ENCODE data around the gene GAS2L2. TPM values are rescaled to one million over a fixed set of nuclear protein-coding genes. Genes with fewer than 3 reads are reported as not detected.

The GAS2L2 gene
- total RNA-seq, 4 donors from 2014 or later = 0.15 to 0.75 TPM; not detected in 2

DNA sequence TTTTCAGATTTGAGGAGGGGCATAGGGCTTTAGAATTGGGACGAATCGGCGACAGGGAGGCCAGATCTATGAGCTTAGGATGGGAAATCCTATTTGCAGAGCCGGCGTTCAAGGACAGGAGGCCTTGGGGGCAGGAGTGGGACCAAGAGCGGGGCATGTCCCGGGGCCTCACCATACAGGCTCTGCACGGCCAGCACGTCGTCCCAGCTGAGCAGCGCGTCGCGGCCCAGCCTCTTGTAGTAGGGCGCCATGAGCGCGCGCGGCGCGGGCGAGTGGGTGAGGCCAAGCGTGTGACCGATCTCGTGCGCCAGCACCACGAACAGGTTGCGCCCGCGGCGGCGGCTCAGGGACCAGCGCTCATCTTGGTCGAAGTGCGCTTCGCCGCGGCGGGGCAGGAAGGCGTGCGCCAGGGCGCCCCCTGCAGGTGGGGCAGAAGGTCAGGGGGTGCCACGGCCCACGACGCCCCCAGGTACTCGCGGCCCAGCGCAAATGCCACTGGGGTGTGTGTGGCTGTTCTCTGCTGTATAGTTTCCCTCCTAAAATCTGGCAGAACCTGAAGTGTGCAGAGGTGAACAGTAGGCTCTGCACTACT is 17.0 kb upstream of the GAS2L2 start:
- Histone ChIP-seq H3K27ac (no peak overlapping the region), H3K4me3 (no peak overlapping the region), H3K27me3 (no peaks in the 10 kb centered on the region), H3K36me3 (no peaks in the 10 kb centered on the region), H3K4me1 (no peaks in the 10 kb centered on the region), H3K9me3 (no peaks in the 10 kb centered on the region)
- ATAC-seq (no peak), DNase-seq (no peak)
- in situ Hi-C loops (cut with MboI; ENCODE audit: low sequenced_read_pairs in 4 of 4) (loop anchor here in 2 of 4 donors (5.0 kb wide), 2 partner anchors 32 to 37 kb away; partner anchors contain the start of gene TAF15 (in 1 of the 2)), intact Hi-C loops (cut with DNase I; ENCODE audit: low total_unique reads) (no loop called here)
- TF ChIP-seq POLR2A (IDR thresholded peaks at IDR 0.05) = no peak
- TF ChIP-seq, protein P1, sequence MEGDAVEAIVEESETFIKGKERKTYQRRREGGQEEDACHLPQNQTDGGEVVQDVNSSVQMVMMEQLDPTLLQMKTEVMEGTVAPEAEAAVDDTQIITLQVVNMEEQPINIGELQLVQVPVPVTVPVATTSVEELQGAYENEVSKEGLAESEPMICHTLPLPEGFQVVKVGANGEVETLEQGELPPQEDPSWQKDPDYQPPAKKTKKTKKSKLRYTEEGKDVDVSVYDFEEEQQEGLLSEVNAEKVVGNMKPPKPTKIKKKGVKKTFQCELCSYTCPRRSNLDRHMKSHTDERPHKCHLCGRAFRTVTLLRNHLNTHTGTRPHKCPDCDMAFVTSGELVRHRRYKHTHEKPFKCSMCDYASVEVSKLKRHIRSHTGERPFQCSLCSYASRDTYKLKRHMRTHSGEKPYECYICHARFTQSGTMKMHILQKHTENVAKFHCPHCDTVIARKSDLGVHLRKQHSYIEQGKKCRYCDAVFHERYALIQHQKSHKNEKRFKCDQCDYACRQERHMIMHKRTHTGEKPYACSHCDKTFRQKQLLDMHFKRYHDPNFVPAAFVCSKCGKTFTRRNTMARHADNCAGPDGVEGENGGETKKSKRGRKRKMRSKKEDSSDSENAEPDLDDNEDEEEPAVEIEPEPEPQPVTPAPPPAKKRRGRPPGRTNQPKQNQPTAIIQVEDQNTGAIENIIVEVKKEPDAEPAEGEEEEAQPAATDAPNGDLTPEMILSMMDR (IDR thresholded peaks at IDR 0.05 in 4 of 5, conservative IDR thresholded peaks at IDR 0.05 in 1 of 5) = no peak

DNA sequence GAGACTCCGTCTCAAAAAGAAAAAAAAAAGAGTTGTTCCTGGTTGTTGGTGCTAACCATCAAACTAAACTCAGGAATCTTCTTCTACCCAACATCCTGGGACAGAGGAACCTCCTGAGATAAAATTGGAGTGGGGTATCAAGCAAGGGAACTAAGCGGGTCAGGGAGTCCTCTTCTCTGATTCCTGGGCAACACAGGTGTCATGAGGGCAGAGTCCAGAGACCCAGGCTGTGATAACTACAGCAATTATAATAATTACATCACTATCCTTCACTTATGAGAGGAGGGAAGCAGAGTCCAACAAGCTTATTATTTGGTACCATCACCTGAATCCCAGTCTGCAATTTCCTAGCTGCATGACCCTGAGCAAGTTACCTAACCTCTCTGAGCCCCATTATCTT is 15.8 kb upstream of the GAS2L2 start:
- in situ Hi-C loops (cut with MboI; ENCODE audit: low sequenced_read_pairs in 4 of 4) (loop anchor here in 2 of 4 donors (5.0 kb wide), 2 partner anchors 34 to 39 kb away; partner anchors contain the start of gene TAF15 (in 1 of the 2)), intact Hi-C loops (cut with DNase I; ENCODE audit: low total_unique reads) (no loop called here)
- TF ChIP-seq POLR2A (IDR thresholded peaks at IDR 0.05) = no peak
- TF ChIP-seq, protein P1 (IDR thresholded peaks at IDR 0.05 in 4 of 5, conservative IDR thresholded peaks at IDR 0.05 in 1 of 5) = no peak
- Histone ChIP-seq H3K4me1 (peaks cover 5 to 10% of the 10 kb centered on the region in 2 donors), H3K27me3 (no peaks in the 10 kb centered on the region), H3K4me3 (no peak overlapping the region), H3K36me3 (no peaks in the 10 kb centered on the region), H3K9me3 (no peaks in the 10 kb centered on the region), H3K27ac (no peak overlapping the region)
- ATAC-seq (no peak), DNase-seq (no peak)

DNA sequence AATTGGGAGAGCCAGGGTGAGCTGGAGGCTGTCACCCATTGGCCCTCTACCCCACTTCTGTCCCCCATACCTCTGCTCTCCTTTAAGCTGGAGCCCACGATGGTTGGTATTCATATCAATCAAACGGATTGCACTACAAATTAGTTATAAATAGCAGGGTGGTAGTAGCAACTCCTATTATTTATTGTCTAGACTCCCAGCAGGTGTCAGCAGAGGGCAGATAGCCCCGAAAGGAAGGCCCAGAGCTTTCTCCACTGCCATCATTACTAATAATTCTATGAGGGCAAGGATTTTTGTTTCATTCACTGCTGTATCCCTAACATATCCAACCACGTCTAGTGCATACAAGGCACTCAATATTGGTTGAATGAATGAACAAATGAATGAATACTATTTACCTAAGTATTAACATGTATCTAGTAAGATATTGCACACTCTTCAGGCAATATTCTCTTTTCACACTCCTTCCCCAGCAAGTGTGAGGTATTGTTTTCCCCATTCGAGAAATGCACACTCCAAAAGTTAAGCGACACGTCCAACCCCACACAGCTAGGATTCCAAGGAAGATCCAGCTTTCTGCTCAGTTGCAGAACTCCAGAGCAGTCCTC is 14.0 kb upstream of the GAS2L2 start:
- Histone ChIP-seq H3K4me3 (no peak overlapping the region), H3K27ac (no peak overlapping the region), H3K9me3 (no peaks in the 10 kb centered on the region), H3K36me3 (no peaks in the 10 kb centered on the region), H3K4me1 (peaks cover 5 to 11% of the 10 kb centered on the region in 2 donors), H3K27me3 (no peaks in the 10 kb centered on the region)
- in situ Hi-C loops (cut with MboI; ENCODE audit: low sequenced_read_pairs in 4 of 4) = loop anchor here in 2 of 4 donors (5.0 kb wide), 2 partner anchors 35 to 40 kb away; partner anchors contain the start of gene TAF15 (in 1 of the 2)
- TF ChIP-seq, protein P1 (IDR thresholded peaks at IDR 0.05 in 4 of 5, conservative IDR thresholded peaks at IDR 0.05 in 1 of 5) = peak in 3 of 5 experiments; percentile 23 to 43 (median 32)
- no peak for TF ChIP-seq POLR2A (IDR thresholded peaks at IDR 0.05)
- no peak for DNase-seq
- ATAC-seq = no peak
- intact Hi-C loops (cut with DNase I; ENCODE audit: low total_unique reads) = no loop called here

DNA sequence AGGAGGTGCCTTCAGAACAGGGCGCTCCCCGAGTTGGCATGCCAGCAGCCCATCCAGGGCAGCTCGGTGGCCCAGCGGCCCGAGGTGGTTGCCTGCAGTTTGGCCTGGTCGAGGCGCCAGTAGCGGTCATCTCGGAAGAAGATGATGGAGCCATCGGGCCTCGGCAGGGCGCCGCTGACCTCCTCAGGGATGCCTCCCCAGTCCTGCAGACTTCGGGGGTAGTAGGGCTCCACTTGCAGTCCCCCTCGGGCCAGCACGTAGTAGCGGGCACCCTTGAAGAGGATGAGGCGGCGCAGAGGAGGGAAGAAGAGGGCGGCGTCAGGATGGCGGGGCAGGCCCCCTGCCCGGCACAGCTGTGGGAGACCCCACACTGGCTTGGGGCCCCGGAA is 13.4 kb upstream of the GAS2L2 start:
- no peaks in the 10 kb centered on the region for H3K36me3 ChIP-seq
- no peak overlapping the region for H3K4me3 ChIP-seq
- DNase-seq = no peak
- no peaks in the 10 kb centered on the region for H3K9me3 ChIP-seq
- in situ Hi-C loops (cut with MboI; ENCODE audit: low sequenced_read_pairs in 4 of 4) = loop anchor here in 2 of 4 donors (5.0 kb wide), 2 partner anchors 36 to 41 kb away; partner anchors contain the start of gene TAF15 (in 1 of the 2)
- H3K27me3 ChIP-seq = no peaks in the 10 kb centered on the region
- peaks cover 5 to 11% of the 10 kb centered on the region in 2 donors for H3K4me1 ChIP-seq
- TF ChIP-seq, protein P1 (IDR thresholded peaks at IDR 0.05 in 4 of 5, conservative IDR thresholded peaks at IDR 0.05 in 1 of 5) = no peak
- TF ChIP-seq POLR2A (IDR thresholded peaks at IDR 0.05) = no peak
- H3K27ac ChIP-seq = no peak overlapping the region
- intact Hi-C loops (cut with DNase I; ENCODE audit: low total_unique reads) = no loop called here
- no peak for ATAC-seq
